ENCODE results near the gene ZNF397. TPM values are rescaled to one million over a fixed set of nuclear protein-coding genes. Genes with fewer than 3 reads are reported as not detected.
A peak's percentile ranks its signal among the peaks of the same experiment; 100 is the strongest.

ZNF397 gene
- total RNA-seq, 1 experiment from 2014 or later: 35.3 TPM

- DNase-seq: no peak
- WGBS (ENCODE audit: extremely low coverage, insufficient read length, low lambda C conversion rate): no CpG with 5 or more reads among the region's 5 CpGs
These were observed 39.4 kb upstream of the ZNF397 start for GRCh38 chr18:35201256-35201931.

More at GRCh38 chr18:35201256-35201931, 39.4 kb upstream of the ZNF397 start:
- Mint-ChIP-seq H3K27me3 (ENCODE audit: low read depth) (peaks cover 3% of the 10 kb centered on the region), H3K9me3 (peaks cover 19 to 20% of the 10 kb centered on the region in 2 experiments), H3K27ac (0 out of 7 replicates have a peak overlapping the region, but pooled peaks of 1 of the 3 experiments have one; percentile 17), H3K4me3 (no peak overlapping the region), H3K4me1 (peaks cover 0 to 5% of the 10 kb centered on the region in 2 experiments; a peak in 1 of 4 replicates), H3K36me3 (ENCODE audit: insufficient read depth in 1 of 3, low read depth in 3 of 3) (peaks cover 15 to 21% (median 20%) of the 10 kb centered on the region in 3 experiments)
- Histone ChIP-seq H3K9ac (ENCODE audit: extremely low read depth, insufficient read length, low read length) (no peak overlapping the region), H3K4ac (ENCODE audit: low read depth, low read length) (no peak overlapping the region), H3K23ac (ENCODE audit: insufficient read length, low read depth, low read length) (no peak overlapping the region), H2BK12ac (ENCODE audit: insufficient read length, low read depth, low read length) (no peak overlapping the region), H4K20me1 (ENCODE audit: control insufficient read depth, insufficient read depth, insufficient read length) (no peaks in the 10 kb centered on the region), H3K14ac (ENCODE audit: insufficient read depth, low read length) (no peak overlapping the region), H3K79me2 (ENCODE audit: insufficient read depth, low read length) (no peaks in the 10 kb centered on the region), H3K9me3 (ENCODE audit: control insufficient read depth, low read depth, low read length) (peaks cover 6% of the 10 kb centered on the region), H3K27ac (ENCODE audit: insufficient read length, low read depth, low read length) (no peak overlapping the region), H2BK5ac (ENCODE audit: insufficient read length, low read length) (no peak overlapping the region), H2BK15ac (ENCODE audit: low read depth, low read length) (no peak overlapping the region), H3K4me1 (ENCODE audit: insufficient read depth, low read length) (no peaks in the 10 kb centered on the region), H2BK120ac (ENCODE audit: low read depth, low read length, poor library complexity, severe bottlenecking) (no peak overlapping the region), H4K91ac (ENCODE audit: insufficient read length, low read depth, low read length) (no peak overlapping the region), H2AK5ac (ENCODE audit: insufficient read length, low read length) (no peak overlapping the region), H2BK20ac (ENCODE audit: low read depth, low read length, poor library complexity, severe bottlenecking) (no peak overlapping the region), H3K56ac (ENCODE audit: insufficient read length, low read depth, low read length) (no peak overlapping the region), H2AFZ (ENCODE audit: low read length) (peak overlapping the region; percentile 4), H3K23me2 (ENCODE audit: insufficient read length, low read depth, low read length, poor library complexity, severe bottlenecking) (no peaks in the 10 kb centered on the region), H4K5ac (ENCODE audit: insufficient read length, low read depth, low read length) (no peak overlapping the region), H4K8ac (replicated peaks; ENCODE audit: insufficient read length, low read depth, low read length) (no peak overlapping the region), H3K18ac (ENCODE audit: insufficient read length, low read depth, low read length) (no peak overlapping the region), H3K79me1 (ENCODE audit: insufficient read depth, low read depth, low read length, poor library complexity, severe bottlenecking) (no peaks in the 10 kb centered on the region), H3K4me2 (ENCODE audit: insufficient read depth, insufficient read length, low read length) (no peak overlapping the region), H3K27me3 (ENCODE audit: insufficient read depth, low read length) (no peaks in the 10 kb centered on the region), H3T11ph (ENCODE audit: low read length) (no peak overlapping the region)
- no peak for TF ChIP-seq CTCF (conservative IDR thresholded peaks at IDR 0.05)

Data from H9 (cell line).